ENCODE data around the gene CACHD1.
"Not testable (repeated sequence)": the region's sequence is repeated elsewhere in the genome, so short reads cannot be mapped to it uniquely, and the experiment has no call there.

The CACHD1 gene

DNA sequence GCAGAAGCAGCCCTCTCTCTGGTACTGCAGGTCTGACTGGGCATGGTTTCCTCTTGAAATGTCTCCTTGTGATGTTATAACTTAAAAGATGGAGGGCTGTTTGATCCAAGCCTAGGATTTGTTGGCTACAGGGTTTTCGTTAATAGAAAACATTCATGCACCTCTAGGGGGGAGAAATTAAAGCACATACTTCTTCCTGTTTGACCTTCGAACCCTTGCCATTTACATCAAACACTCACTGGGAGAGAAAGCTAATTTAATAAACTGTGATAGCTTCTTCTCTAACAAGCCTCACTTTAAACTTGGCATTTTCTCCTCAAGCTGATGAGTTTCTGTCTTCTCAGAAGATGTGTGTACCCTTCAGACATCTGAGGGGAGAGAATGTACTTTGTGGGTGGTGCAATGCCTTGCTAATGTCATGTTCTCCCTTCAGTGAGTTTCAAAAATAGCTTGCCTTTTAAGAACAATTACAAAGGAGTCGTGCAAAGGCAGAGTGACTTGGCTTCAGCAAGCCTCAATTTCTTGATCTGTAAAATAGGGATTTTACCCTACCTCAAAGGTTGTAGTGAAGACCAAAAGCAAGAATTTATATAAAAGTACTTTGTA is 20.4 kb downstream of the CACHD1 start:
- H3K4me3 ChIP-seq (ENCODE audit: low read depth, low read length): no peak overlapping the region
- DNase-seq (ENCODE audit: low read depth): no peak

DNA sequence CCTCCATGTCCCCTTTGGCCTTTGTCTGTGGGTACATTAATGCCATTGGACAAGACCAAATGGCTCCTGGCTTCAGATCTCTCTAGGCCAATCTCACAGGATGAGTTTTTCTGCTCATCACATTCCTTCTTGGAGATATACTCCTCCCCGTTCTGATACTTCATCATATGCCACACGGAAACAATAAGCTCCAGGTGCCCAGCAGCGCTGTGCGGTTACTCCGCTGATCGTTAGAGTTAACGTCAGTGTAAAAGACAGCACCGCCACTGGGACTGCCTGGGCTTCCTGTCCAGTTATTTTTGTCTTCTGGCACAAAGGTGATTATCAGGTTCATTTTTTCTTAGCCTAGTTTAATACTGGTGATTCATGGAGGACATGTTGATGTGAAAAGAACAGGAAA is 22.5 kb downstream of the CACHD1 start:
- no peak for DNase-seq (ENCODE audit: low read depth)

DNA sequence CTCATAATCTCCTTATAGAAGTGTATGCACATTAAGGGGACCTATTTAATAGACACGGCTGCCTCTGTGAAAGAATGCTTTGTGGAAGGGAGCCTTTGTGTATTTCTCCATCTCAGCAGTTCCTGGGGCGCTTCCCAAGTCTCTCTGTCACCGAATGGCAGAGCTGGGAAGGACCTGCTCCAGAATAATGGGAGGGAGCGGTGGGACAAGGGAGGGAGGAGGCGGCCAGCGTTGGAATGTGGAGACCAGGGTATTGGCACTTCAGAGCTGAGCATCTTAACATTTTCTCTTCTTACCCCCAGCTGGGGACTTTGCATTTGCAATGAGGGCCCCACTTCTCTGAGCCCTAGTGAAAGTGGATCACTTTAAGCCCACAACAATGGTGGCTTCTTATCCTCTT is 23.9 kb downstream of the CACHD1 start:
- H3K4me3 ChIP-seq (ENCODE audit: low read depth, low read length): no peak overlapping the region
- DNase-seq (ENCODE audit: low read depth): no peak

More for the DNA sequence above, 22.5 kb downstream of the CACHD1 start:
- H3K4me3 ChIP-seq (ENCODE audit: low read depth, low read length): no peak overlapping the region

DNA sequence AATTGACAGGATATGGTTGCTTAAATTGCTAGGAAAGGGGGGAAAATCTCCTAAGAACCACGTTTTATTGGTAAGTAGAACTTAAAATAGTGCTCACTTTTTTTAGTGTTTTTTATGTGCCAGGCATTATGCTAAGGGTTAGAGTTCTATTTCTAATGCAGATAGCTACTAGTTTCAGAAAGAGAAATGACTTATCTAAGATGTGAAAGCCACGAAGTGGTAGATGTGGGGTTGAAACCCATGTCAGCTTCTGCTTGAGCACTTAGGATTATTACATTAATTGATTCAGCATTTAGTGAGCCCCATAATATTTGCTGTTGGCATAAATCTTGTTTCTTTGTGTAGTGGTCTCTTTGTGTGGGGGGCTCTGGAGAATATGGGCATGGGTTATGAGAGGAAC is 24.7 kb downstream of the CACHD1 start:
- H3K4me3 ChIP-seq (ENCODE audit: low read depth, low read length): no peak overlapping the region
- DNase-seq (ENCODE audit: low read depth): no peak

DNA sequence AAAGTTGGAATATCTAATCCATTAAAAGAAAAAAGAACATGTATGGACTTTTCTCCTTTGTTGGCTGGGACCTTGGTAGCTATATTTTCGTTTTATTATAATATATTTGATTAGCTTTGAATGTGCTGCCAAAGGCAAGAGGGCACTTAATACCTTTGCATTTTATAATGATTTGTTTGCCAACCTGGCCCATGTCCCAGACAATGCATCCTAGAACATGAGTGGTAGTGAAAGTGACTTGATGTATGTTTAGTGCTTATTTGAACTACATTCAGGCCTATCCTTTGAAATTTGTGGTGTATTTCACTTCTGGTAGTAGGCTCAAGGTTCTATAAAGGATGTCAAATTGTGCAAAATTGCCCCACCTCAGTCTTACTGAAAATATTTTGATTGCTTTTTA is 25.9 kb downstream of the CACHD1 start:
- DNase-seq (ENCODE audit: low read depth): no peak
- no peak overlapping the region for H3K4me3 ChIP-seq (ENCODE audit: low read depth, low read length)

DNA sequence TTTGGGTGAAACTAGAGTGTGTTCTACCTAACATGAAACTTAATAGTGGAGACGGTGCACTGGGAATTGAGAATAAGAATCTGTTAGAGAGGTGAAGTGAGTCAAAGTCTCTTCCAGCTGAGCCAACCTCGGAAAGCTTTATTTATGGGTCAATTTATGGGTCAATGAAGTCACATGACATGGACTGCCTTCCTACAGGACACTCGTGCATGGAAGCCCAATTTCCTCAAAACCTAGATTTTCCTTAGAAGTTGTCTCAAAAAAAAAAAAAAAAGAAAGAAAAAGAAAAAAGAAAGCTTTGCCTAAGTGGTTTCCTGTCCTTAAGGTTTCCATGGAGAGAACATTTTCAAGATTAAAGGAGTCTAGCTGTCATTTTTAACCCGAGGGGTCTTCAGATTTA is 26.7 kb downstream of the CACHD1 start:
- H3K4me3 ChIP-seq (ENCODE audit: low read depth, low read length): no peak overlapping the region
- no peak for DNase-seq (ENCODE audit: low read depth)

DNA sequence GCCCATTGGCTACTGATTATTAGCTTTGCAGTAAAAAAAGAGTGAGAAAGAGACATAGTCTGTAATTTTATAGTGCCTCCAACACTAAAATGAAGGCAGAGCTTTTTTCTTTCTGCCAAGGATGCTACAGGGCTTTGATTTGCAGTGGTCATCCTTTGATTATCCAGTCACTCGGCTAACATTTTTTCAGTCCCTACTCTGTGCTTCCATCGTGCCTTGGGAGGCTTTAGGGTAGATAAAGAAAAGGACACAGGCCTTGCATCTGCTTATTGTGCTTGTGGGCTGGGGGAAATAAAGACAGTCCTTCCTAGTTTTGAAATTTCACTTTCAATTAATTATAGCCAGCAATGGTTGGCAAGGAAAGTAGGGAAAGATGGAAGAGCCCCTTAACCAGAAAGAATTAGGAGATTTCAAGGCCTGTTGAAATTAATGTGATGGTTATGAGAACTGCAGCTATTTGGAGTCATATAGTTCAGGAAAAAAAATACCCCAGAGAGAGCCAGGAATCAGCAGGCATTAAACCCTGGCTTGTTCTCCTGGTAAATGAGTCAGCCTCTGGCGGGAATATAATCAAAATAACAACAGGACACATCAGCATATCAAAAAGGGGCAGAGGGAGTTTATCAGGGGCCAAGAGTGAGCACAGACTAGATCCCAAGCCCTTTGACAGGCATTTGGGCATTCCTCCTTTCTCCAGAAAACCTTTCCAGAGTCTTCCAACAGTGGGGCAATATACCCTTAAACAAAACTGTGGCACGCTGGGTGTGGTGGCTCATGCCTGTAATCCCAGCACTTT is 27.4 kb downstream of the CACHD1 start:
- no peak overlapping the region for H3K4me3 ChIP-seq (ENCODE audit: low read depth, low read length)
- DNase-seq (ENCODE audit: low read depth): no peak

DNA sequence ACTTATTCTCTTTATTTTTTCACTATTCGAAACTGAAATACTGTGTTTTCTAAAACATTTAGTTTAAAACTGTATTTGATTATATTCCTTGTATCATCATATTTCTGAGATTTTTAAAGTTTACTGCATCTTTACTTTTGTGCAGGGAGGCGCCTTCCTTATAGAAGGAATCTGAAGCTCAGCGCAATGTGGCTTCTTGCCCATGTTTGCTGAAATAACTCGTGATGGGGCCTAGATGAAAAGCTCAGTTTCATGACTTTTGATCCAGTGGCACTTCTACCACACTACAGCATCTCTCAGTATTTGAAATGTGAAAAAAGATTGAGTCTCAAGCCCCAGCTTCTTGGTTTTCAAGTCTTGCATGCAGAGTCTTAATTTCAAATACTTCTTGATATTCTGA is 28.4 kb downstream of the CACHD1 start:
- no peak overlapping the region for H3K4me3 ChIP-seq (ENCODE audit: low read depth, low read length)
- DNase-seq (ENCODE audit: low read depth): no peak

DNA sequence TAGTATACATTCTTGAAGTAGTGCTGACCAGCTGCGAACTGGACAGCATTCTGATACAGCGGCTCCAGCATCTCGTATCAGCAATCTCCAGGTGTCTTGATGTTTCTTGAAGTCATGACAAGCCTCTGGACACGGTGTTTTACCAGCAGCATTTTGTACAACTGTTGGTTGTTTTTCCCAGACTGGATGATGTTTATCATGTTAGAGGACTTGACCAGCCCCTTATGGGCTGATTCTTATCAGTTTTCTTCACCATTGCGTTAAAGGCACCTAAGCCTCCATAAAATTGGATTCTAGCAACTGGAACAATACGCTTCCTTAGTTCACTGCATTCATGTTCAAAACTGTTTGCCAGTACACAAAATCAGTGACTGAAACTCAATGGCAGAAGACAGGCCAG is 29.1 kb downstream of the CACHD1 start:
- H3K4me3 ChIP-seq (ENCODE audit: low read depth, low read length): no peak overlapping the region
- DNase-seq (ENCODE audit: low read depth): no peak

DNA sequence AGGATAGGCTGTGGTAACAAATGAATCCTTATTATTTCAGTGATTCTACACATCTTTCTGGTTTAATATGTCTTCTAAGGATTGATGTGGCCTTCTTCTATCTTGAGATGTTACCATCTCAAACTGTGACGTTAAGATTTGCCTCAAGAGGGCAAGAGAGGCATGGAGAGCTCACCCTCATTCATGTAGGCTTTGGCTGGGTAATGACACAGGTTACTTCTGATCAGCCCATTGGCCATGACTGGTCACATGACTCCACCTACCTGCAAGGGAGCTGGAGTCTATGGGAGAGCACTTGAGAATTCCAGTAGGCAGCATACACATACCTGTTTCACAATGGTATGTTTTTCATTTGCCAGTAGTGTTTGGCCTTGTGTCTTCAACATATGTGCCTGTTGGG is 30.0 kb downstream of the CACHD1 start:
- no peak for DNase-seq (ENCODE audit: low read depth)
- H3K4me3 ChIP-seq (ENCODE audit: low read depth, low read length): no peak overlapping the region

DNA sequence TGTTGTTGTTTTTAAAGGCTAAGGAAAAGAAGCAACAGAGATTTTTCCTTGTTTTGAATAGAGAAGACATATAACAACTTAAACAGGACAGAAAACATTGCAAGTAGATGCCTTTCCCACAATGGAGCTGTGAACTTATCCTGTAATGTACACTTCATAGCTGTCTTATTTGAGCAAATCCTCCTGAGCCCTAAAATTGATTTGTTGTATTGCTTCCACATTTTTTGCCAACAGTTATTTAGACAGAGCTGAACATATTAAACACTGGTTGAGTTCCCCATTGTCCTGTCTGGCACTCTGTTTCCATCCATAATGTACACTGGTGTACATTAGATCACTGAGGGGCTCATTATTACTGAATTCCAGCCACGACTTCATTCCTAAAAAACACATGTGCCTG is 32.2 kb downstream of the CACHD1 start:
- no peak overlapping the region for H3K4me3 ChIP-seq (ENCODE audit: low read depth, low read length)
- DNase-seq (ENCODE audit: low read depth): no peak

DNA sequence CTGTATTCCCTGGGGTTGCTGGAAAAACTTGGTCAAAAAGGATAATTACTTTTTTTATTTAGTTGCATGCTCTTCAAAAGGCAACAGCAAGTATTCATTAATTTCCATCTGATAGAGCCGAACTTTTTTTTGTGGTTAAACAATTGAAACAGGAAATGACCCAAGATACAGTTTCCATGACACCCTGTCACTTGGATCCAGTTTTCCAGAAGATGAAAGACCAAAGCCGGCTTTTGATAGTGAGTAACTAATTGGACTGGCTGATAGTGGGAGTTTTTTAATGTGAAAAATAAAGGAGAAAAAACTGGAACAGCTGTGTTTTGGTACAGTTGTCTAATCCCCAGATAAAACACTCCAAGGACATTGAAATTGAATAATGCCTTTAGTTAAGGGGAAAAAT is 33.0 kb downstream of the CACHD1 start:
- H3K4me3 ChIP-seq (ENCODE audit: low read depth, low read length): no peak overlapping the region
- no peak for DNase-seq (ENCODE audit: low read depth)

DNA sequence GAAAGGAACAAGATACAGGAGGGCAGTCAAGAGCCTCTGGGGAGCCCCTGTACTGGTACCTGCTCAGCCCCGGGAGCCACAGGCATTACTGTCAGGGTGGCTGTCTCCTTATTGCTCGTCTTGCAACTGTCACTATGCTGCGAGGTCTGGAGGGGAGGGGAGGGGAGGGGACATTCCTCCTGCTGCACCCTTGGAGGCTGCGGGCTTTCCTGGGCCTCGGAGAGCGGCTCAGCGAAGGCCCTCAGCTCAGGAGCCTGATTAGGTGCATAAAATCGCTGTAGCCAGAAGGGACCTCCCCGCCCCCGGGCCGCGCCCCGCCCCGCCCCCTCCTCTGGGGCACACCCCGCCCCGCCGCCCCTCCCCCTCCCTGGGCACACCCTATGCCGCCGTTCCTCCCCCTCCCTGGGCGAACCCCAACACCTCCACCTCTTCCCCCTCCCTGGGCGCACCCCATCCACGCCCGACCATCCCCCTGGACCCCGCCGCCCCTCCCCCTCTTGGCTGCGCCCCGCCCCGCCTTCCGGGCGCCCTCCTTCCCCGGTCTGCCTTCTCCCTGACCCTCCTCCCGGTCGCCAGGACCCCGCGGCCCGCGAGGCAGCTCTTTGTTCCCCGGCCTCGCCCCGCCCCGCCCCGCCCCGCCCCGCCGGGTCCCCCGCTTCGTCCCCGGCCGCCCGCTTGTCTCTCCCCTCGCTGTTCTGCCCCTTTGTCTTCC is 35.5 kb downstream of the CACHD1 start:
- no peak for DNase-seq (ENCODE audit: low read depth)
- H3K4me3 ChIP-seq (ENCODE audit: low read depth, low read length): peak overlapping the region; percentile 46

DNA sequence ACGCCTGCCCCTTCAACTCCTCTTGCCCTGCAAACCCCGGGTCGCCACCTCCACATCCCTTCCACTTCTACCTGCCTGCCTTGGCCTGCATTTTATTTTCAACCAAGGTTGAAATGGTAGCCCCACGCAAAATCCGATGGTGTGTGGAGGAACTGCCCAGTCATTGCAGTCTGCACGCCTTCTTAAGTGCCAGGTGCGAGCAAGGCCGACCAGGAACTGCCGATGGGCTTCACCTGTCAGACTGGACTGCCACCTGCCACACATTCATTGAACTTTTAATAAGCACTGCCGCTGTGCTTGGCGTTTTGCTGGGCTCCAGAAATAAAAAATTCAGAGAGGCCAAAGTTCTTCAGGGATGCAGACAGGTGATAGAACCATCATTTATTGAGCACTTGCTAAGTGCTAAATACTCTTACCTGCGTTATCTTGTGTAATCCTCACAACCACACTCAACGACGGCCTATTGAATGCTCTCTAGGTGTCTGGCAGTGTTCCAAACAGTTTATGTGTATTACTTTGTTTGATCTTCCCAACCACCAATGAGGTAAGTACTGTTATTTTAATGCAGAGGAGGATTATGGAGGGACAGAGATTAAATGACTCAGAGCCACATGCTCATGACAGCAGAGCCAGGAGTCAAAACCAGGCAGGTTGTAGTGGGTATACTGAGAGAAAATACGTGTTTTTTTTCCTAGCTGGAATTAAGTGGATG is 36.2 kb downstream of the CACHD1 start:
- peak overlapping the region; percentile 26 for H3K4me3 ChIP-seq (ENCODE audit: low read depth, low read length)
- no peak for DNase-seq (ENCODE audit: low read depth)

DNA sequence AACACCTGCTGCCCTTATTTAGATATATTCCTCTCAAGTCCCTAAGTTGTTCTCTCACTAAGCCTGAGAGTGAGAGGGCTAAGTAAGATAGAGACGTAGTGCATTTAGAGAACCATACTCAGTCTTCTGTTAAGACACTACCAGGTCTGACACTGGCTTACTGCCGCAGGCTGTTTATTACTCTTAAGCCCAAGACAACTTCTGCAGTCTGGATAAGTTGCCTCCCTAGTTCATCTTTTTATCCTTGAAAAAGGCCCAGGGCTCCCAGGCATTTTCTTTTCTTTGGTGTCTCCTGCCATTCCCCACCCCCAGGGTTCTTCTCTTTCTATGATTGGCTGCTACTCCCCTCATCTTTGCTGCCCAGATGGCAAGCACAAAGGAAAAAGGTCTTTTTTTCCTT is 38.7 kb downstream of the CACHD1 start:
- no peak for DNase-seq (ENCODE audit: low read depth)
- H3K4me3 ChIP-seq (ENCODE audit: low read depth, low read length): no peak overlapping the region

DNA sequence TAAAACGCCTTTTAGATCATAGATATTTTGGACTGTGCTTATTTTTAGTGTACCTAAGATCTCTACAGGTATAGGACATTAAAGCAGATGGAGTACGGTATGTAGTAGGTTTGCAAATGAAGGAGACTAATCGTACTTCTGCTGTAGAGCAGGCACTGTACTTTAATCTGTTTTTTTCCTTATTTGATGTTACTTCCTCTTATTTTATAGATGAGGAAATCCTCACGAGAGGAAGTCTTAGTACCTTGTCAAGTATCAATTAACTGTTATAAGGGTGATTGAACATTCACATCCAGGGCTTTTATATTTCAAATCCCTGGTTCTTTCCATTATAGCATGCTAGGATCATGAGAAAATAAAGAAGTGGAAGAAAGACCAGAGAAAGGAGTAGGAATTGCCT is 41.1 kb downstream of the CACHD1 start:
- no peak overlapping the region for H3K4me3 ChIP-seq (ENCODE audit: low read depth, low read length)
- no peak for DNase-seq (ENCODE audit: low read depth)

DNA sequence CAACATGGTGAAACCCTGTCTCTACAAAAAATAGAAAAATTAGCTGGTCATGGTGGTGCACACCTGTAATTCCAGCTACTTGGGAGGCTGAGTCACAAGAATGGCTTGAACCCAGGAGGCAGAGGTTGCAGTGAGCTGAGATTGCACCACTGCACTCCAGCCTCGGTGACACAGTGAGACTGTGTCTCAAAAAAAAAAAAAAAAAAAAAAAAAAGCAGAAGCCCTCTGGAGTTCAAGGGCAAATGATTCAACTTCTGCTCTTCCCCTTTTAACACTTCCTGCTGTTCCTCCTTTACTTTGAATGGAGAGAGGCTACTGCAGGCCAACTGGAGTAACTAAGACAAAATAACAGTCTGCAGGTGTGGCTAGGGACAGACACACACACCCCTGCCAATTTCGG is 42.3 kb downstream of the CACHD1 start:
- not testable (repeated sequence) for H3K4me3 ChIP-seq (ENCODE audit: low read depth, low read length); DNase-seq (ENCODE audit: low read depth)

DNA sequence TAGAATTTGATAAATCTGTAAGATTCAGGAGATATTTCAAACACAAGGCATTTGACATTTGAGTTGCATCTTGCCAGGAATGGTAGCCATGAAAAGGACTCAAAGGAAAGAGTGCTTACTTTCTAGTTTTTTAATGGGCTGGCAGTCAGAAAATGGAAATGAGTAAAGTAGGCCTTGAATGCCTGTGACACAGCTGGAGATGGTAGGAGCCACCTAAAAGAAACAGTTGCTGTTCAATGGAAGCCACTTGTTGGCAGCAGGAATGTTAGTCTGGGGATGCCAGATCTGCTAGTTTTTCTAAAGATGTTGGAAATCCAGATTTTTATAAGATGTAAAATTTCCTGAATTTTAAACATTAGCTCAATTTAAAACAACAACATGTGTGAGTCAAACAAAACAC is 43.6 kb downstream of the CACHD1 start:
- H3K4me3 ChIP-seq (ENCODE audit: low read depth, low read length): no peak overlapping the region
- DNase-seq (ENCODE audit: low read depth): no peak

DNA sequence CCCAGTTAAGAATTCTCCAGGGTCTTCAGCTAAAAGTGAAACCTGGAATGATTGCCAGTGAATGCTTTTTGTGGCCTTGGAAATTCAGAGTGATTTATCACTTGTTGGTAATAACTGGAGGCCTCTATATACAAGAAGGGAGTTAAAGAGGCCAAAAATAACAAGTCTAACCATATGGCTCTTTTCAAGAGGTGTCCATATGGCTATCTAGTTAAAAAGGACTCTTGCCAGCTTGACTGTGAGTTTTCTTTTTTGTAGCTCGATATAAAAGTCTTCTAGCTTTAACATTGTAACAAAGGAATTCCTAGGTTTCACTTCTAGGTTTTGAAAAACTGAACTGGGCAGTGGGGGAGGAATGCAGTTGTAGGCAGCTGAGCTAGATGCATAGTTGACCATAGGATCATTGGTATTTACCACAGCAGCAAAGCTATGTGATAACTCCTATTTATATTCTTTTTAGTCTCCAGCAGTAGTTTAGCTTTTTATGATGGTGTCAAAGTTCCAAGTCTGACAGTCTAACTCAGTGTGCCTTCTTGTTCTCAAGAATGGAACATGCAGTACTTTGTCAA is 44.4 kb downstream of the CACHD1 start:
- H3K4me3 ChIP-seq (ENCODE audit: low read depth, low read length): no peak overlapping the region

DNA sequence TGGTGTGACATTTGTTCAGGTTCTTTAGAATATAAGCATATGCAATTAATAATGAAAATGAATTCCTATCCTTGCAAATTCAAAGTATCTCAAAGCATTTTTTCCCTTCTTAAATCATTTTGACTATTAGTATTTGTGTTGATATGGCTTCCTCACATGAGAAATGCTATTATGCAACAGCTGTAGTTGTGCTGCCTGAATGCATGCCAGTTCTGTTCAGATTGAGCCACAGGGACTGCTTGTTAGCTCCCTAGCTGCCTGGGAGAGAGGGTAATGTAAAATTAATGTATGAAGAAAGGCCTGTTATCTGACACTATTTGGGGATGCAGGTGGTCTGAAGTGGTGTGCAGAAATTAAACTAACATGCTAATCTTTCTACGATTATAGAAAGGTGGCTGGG is 45.5 kb downstream of the CACHD1 start:
- peak; percentile 68 for DNase-seq (ENCODE audit: low read depth)
- no peak overlapping the region for H3K4me3 ChIP-seq (ENCODE audit: low read depth, low read length)

More for the DNA sequence above, 44.4 kb downstream of the CACHD1 start:
- peak; percentile 82 for DNase-seq (ENCODE audit: low read depth)

Measured in skeletal muscle cell (primary cell).